ENCODE data around the gene CEP76. TPM values are rescaled to one million over a fixed set of nuclear protein-coding genes. Genes with fewer than 3 reads are reported as not detected.
"Not testable (repeated sequence)": the region's sequence is repeated elsewhere in the genome, so short reads cannot be mapped to it uniquely, and the experiment has no call there.

The CEP76 gene
- total and polyA plus RNA-seq, 7 experiments from 2014 or later, result 6.9 to 13.2 (median 9.4) TPM

GRCh38 chr18:12637393-12637792 is 65.1 kb downstream of the CEP76 start:
- Histone ChIP-seq H3K36me3 (ENCODE audit: control insufficient read depth in 2 of 3, insufficient read depth in 3 of 3, low read length in 3 of 3) (no peaks in the 10 kb centered on the region), H3K9me3 (ENCODE audit: control insufficient read depth in 2 of 3, low read length in 3 of 3) (no peaks in the 10 kb centered on the region), H3K27ac (ENCODE audit: low read depth, low read length) (no peak overlapping the region), H3K27me3 (ENCODE audit: control insufficient read depth in 2 of 2, insufficient read depth in 2 of 2, low read length in 2 of 2) (no peaks in the 10 kb centered on the region), H3K4me3 (ENCODE audit: low read length) (no peak overlapping the region), H3K4me1 (ENCODE audit: control insufficient read depth in 2 of 2, insufficient read depth in 2 of 2, low read length in 2 of 2) (no peaks in the 10 kb centered on the region)
- ChIA-PET POLR2A (no interaction called here), CTCF (no interaction called here)
- intact Hi-C loops (cut with micrococcal nuclease), result no loop called here
- ATAC-seq, result no peak
- H3K27me3 Mint-ChIP-seq, result peaks cover 2 to 15% (median 11%) of the 10 kb centered on the region in 5 donors
- H3K27ac Mint-ChIP-seq, result peak overlapping the region in 1 of 9 donors; percentile 20
- no peak for DNase-seq
- H3K36me3 Mint-ChIP-seq, result peaks cover 0 to under 1% (median 0%) of the 10 kb centered on the region in 5 donors
- H3K9me3 Mint-ChIP-seq, result no peaks in the 10 kb centered on the region
- H3K4me3 Mint-ChIP-seq, result no peak overlapping the region
- H3K4me1 Mint-ChIP-seq, result peaks cover 0 to 2% (median 0%) of the 10 kb centered on the region in 7 donors

GRCh38 chr18:12631831-12632477 is 70.6 kb downstream of the CEP76 start:
- DNase-seq (no peak), ATAC-seq (no peak)
- Mint-ChIP-seq H3K36me3 (peaks cover 0 to 6% (median 0%) of the 10 kb centered on the region in 5 donors), H3K27ac (no peak overlapping the region), H3K27me3 (peaks cover 0 to 13% (median 5%) of the 10 kb centered on the region in 5 donors), H3K4me1 (peaks cover 0 to 2% (median 0%) of the 10 kb centered on the region in 7 donors), H3K4me3 (no peak overlapping the region), H3K9me3 (peaks cover 0 to 2% (median 0%) of the 10 kb centered on the region in 11 donors)
- ChIA-PET CTCF (no interaction called here), POLR2A (no interaction called here)
- no peaks in the 10 kb centered on the region for H3K36me3 ChIP-seq (ENCODE audit: control insufficient read depth in 2 of 3, insufficient read depth in 3 of 3, low read length in 3 of 3)
- no peaks in the 10 kb centered on the region for H3K9me3 ChIP-seq (ENCODE audit: control insufficient read depth in 2 of 3, low read length in 3 of 3)
- no peaks in the 10 kb centered on the region for H3K4me1 ChIP-seq (ENCODE audit: control insufficient read depth in 2 of 2, insufficient read depth in 2 of 2, low read length in 2 of 2)
- intact Hi-C loops (cut with micrococcal nuclease), result no loop called here
- no peaks in the 10 kb centered on the region for H3K27me3 ChIP-seq (ENCODE audit: control insufficient read depth in 2 of 2, insufficient read depth in 2 of 2, low read length in 2 of 2)
- H3K27ac ChIP-seq (ENCODE audit: low read depth, low read length), result no peak overlapping the region
- H3K4me3 ChIP-seq (ENCODE audit: low read length), result no peak overlapping the region

- ATAC-seq, result no peak
- H3K9me3 Mint-ChIP-seq, result peaks cover 0 to 2% (median 0%) of the 10 kb centered on the region in 11 donors
- no peak for DNase-seq
- Histone ChIP-seq H3K4me1 (ENCODE audit: control insufficient read depth in 2 of 2, insufficient read depth in 2 of 2, low read length in 2 of 2) (no peaks in the 10 kb centered on the region), H3K36me3 (ENCODE audit: control insufficient read depth in 2 of 3, insufficient read depth in 3 of 3, low read length in 3 of 3) (no peaks in the 10 kb centered on the region), H3K27ac (ENCODE audit: low read depth, low read length) (no peak overlapping the region), H3K4me3 (ENCODE audit: low read length) (no peak overlapping the region), H3K27me3 (ENCODE audit: control insufficient read depth in 2 of 2, insufficient read depth in 2 of 2, low read length in 2 of 2) (no peaks in the 10 kb centered on the region), H3K9me3 (ENCODE audit: control insufficient read depth in 2 of 3, low read length in 3 of 3) (no peaks in the 10 kb centered on the region)
- H3K4me1 Mint-ChIP-seq, result no peaks in the 10 kb centered on the region
- peaks cover 0 to 6% (median 0%) of the 10 kb centered on the region in 5 donors for H3K36me3 Mint-ChIP-seq
- H3K27me3 Mint-ChIP-seq, result peaks cover 0 to 15% (median 5%) of the 10 kb centered on the region in 5 donors
- H3K27ac Mint-ChIP-seq, result no peak overlapping the region
- no peak overlapping the region for H3K4me3 Mint-ChIP-seq
- ChIA-PET CTCF (no interaction called here), POLR2A (no interaction called here)
- intact Hi-C loops (cut with micrococcal nuclease), result no loop called here
Observed at GRCh38 chr18:12630136-12630535, 72.4 kb downstream of the CEP76 start.

- Histone ChIP-seq H3K9me3 (ENCODE audit: control insufficient read depth in 2 of 3, low read length in 3 of 3) (no peaks in the 10 kb centered on the region), H3K4me3 (ENCODE audit: low read length) (no peak overlapping the region), H3K27ac (ENCODE audit: low read depth, low read length) (no peak overlapping the region), H3K4me1 (ENCODE audit: control insufficient read depth in 2 of 2, insufficient read depth in 2 of 2, low read length in 2 of 2) (no peaks in the 10 kb centered on the region), H3K27me3 (ENCODE audit: control insufficient read depth in 2 of 2, insufficient read depth in 2 of 2, low read length in 2 of 2) (no peaks in the 10 kb centered on the region), H3K36me3 (ENCODE audit: control insufficient read depth in 2 of 3, insufficient read depth in 3 of 3, low read length in 3 of 3) (no peaks in the 10 kb centered on the region)
- no peaks in the 10 kb centered on the region for H3K4me1 Mint-ChIP-seq
- ATAC-seq (no peak), DNase-seq (no peak)
- peaks cover 0 to 2% (median 0%) of the 10 kb centered on the region in 11 donors for H3K9me3 Mint-ChIP-seq
- intact Hi-C loops (cut with micrococcal nuclease), result no loop called here
- H3K4me3 Mint-ChIP-seq, result no peak overlapping the region
- ChIA-PET POLR2A (interaction anchor here (0.6 kb wide), 1 partner anchor 10 kb away, joined by 3 read pairs; no protein-coding TSS in a partner anchor), CTCF (no interaction called here)
- H3K36me3 Mint-ChIP-seq, result peaks cover 0 to 6% (median 0%) of the 10 kb centered on the region in 5 donors
- peaks cover 0 to 16% (median 5%) of the 10 kb centered on the region in 5 donors for H3K27me3 Mint-ChIP-seq
- no peak overlapping the region for H3K27ac Mint-ChIP-seq
Observed at GRCh38 chr18:12628706-12629702, 73.5 kb downstream of the CEP76 start.

GRCh38 chr18:12627199-12627598 is 75.3 kb downstream of the CEP76 start:
- ATAC-seq, result not testable (repeated sequence)

GRCh38 chr18:12625241-12625640 is 77.3 kb downstream of the CEP76 start:
- Histone ChIP-seq H3K4me3 (ENCODE audit: low read length) (no peak overlapping the region), H3K27ac (ENCODE audit: low read depth, low read length) (no peak overlapping the region), H3K9me3 (ENCODE audit: control insufficient read depth in 2 of 3, low read length in 3 of 3) (no peaks in the 10 kb centered on the region), H3K27me3 (ENCODE audit: control insufficient read depth in 2 of 2, insufficient read depth in 2 of 2, low read length in 2 of 2) (no peaks in the 10 kb centered on the region), H3K4me1 (ENCODE audit: control insufficient read depth in 2 of 2, insufficient read depth in 2 of 2, low read length in 2 of 2) (no peaks in the 10 kb centered on the region), H3K36me3 (ENCODE audit: control insufficient read depth in 2 of 3, insufficient read depth in 3 of 3, low read length in 3 of 3) (no peaks in the 10 kb centered on the region)
- DNase-seq (no peak), ATAC-seq (no peak)
- Mint-ChIP-seq H3K4me1 (no peaks in the 10 kb centered on the region), H3K36me3 (peaks cover 0 to 3% (median 0%) of the 10 kb centered on the region in 5 donors), H3K27ac (no peak overlapping the region), H3K4me3 (no peak overlapping the region), H3K27me3 (peaks cover 4 to 16% (median 8%) of the 10 kb centered on the region in 5 donors), H3K9me3 (peaks cover 0 to 2% (median 0%) of the 10 kb centered on the region in 11 donors)
- ChIA-PET POLR2A (no interaction called here), CTCF (no interaction called here)
- intact Hi-C loops (cut with micrococcal nuclease), result no loop called here

More at GRCh38 chr18:12627199-12627598, 75.3 kb downstream of the CEP76 start:
- POLR2A ChIA-PET; H3K36me3 Mint-ChIP-seq; H3K4me3 ChIP-seq (ENCODE audit: low read length); H3K9me3 Mint-ChIP-seq; H3K4me1 ChIP-seq (ENCODE audit: control insufficient read depth in 2 of 2, insufficient read depth in 2 of 2, low read length in 2 of 2); DNase-seq; H3K27me3 ChIP-seq (ENCODE audit: control insufficient read depth in 2 of 2, insufficient read depth in 2 of 2, low read length in 2 of 2); CTCF ChIA-PET; H3K36me3 ChIP-seq (ENCODE audit: control insufficient read depth in 2 of 3, insufficient read depth in 3 of 3, low read length in 3 of 3); H3K27ac Mint-ChIP-seq; intact Hi-C loops (cut with micrococcal nuclease); H3K27ac ChIP-seq (ENCODE audit: low read depth, low read length); H3K4me3 Mint-ChIP-seq; H3K4me1 Mint-ChIP-seq; H3K9me3 ChIP-seq (ENCODE audit: control insufficient read depth in 2 of 3, low read length in 3 of 3): not testable (repeated sequence)
- peaks cover 4 to 16% (median 8%) of the 10 kb centered on the region in 5 donors for H3K27me3 Mint-ChIP-seq
